NCI-H345 treated with DMSO at 0.1 percent for 48 hours (cell line): ENCODE results near the gene PLRG1.
A peak's percentile ranks its signal among the peaks of the same experiment; 100 is the strongest.
"Not testable (repeated sequence)": the region's sequence is repeated elsewhere in the genome, so short reads cannot be mapped to it uniquely, and the experiment has no call there.

Experiments used
- DNase-seq: peaks from one replicate; lab custom pipeline; 2025; ENCODE audit not compliant: unreplicated experiment; lab: John Stamatoyannopoulos, UW

PLRG1 gene

GRCh38 chr4:154549894-154550790 is at the start of gene PLRG1:
TSS of gene PLRG1 (minus strand) at chr4:154550400. CDS start at chr4:154550308, 92 bp downstream.
- DNase-seq, result peak; percentile 79

GRCh38 chr4:154597798-154598774 is 47.9 kb upstream of the PLRG1 start:
- no peak for DNase-seq

GRCh38 chr4:154597281-154597680 is 47.1 kb upstream of the PLRG1 start:
- DNase-seq, result not testable (repeated sequence)

- no peak for DNase-seq
Observed at GRCh38 chr4:154595807-154596206, 45.6 kb upstream of the PLRG1 start.

- DNase-seq, result not testable (repeated sequence)
Observed at GRCh38 chr4:154594343-154594742, 44.1 kb upstream of the PLRG1 start.

- DNase-seq, result no peak
Observed at GRCh38 chr4:154593868-154594267, 43.7 kb upstream of the PLRG1 start.

GRCh38 chr4:154591890-154592289 is 41.7 kb upstream of the PLRG1 start:
- DNase-seq, result no peak

- DNase-seq, result no peak
Observed at GRCh38 chr4:154590329-154591006, 40.3 kb upstream of the PLRG1 start, which contains the start of gene FGA. TSS of gene FGA (minus strand) at chr4:154590742. CDS start at chr4:154590687, 55 bp downstream.

- no peak for DNase-seq
Observed at GRCh38 chr4:154589296-154590197, 39.3 kb upstream of the PLRG1 start.

GRCh38 chr4:154588198-154588597 is 38.0 kb upstream of the PLRG1 start:
- DNase-seq, result no peak

GRCh38 chr4:154586296-154587033 is 36.3 kb upstream of the PLRG1 start:
- DNase-seq, result no peak

- no peak for DNase-seq
Observed at GRCh38 chr4:154585369-154586018, 35.3 kb upstream of the PLRG1 start.

GRCh38 chr4:154584259-154584658 is 34.1 kb upstream of the PLRG1 start:
- no peak for DNase-seq

GRCh38 chr4:154583677-154584076 is 33.5 kb upstream of the PLRG1 start:
- no peak for DNase-seq

GRCh38 chr4:154583230-154583629 is 33.0 kb upstream of the PLRG1 start:
- DNase-seq, result no peak

- DNase-seq, result no peak
Observed at GRCh38 chr4:154582723-154583122, 32.5 kb upstream of the PLRG1 start.

GRCh38 chr4:154579927-154580326 is 29.7 kb upstream of the PLRG1 start:
- no peak for DNase-seq

GRCh38 chr4:154578919-154579318 is 28.7 kb upstream of the PLRG1 start:
- DNase-seq, result no peak

GRCh38 chr4:154577324-154577723 is 27.1 kb upstream of the PLRG1 start:
- no peak for DNase-seq
